Skeletal muscle cell (primary cell): ENCODE data around the gene RILPL1.
"Not testable (repeated sequence)": the region's sequence is repeated elsewhere in the genome, so short reads cannot be mapped to it uniquely, and the experiment has no call there.

Experiments used
- DNase-seq: peaks from one replicate; pipeline ENCODE4 v3.0.0-alpha.2; 2010; ENCODE audit warnings: low read depth
- H3K4me3 ChIP-seq: 2 replicates; pipeline ENCODE4 v1.5.1; 2011; ENCODE audit warnings: low read depth, mild to moderate bottlenecking, control low read depth, low read length, moderate library complexity

The RILPL1 gene

GRCh38 chr12:123499332-123499731, 34.2 kb downstream of the RILPL1 start:
- DNase-seq, result no peak
- no peak overlapping the region for H3K4me3 ChIP-seq

GRCh38 chr12:123498126-123498825, 35.2 kb downstream of the RILPL1 start:
- no peak for DNase-seq
- no peak overlapping the region for H3K4me3 ChIP-seq

- H3K4me3 ChIP-seq, result no peak overlapping the region
- no peak for DNase-seq
These were observed 36.5 kb downstream of the RILPL1 start for GRCh38 chr12:123497065-123497464.

DNA sequence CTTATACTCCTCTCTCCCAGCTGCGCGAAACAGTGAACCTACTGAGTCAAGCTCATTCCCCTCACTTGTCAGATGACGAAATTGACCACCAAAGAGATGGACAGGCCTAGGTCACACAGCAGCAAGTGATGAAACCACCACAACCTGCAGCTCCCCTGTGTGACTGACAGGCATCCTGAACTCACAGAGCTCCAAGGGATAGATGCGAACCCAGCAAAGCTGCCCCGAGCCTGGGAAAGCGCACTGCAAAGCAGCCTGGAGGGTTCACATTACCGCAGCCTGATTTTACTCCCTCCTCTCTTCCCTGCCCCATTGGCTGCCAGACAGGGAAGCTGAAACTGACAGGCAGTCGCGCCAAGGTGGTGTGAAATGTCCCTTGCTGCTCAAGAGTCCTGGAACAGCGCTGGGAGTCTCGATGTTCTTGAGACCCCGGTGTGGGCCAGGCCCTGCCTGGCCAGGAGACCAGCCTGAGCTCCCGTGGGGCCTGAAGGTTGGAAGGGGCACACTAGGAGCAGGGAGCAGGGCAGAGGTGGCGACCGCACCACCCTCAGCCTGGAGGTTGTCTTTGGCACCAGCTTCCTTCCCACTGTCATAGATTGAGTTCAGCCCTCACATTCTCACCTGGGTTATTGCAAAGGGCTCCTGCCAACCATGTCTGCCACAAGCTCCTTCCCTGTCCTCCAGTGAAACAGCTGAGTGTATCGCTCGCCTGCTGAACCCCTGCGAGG, 39.2 kb downstream of the RILPL1 start:
- no peak for DNase-seq

DNA sequence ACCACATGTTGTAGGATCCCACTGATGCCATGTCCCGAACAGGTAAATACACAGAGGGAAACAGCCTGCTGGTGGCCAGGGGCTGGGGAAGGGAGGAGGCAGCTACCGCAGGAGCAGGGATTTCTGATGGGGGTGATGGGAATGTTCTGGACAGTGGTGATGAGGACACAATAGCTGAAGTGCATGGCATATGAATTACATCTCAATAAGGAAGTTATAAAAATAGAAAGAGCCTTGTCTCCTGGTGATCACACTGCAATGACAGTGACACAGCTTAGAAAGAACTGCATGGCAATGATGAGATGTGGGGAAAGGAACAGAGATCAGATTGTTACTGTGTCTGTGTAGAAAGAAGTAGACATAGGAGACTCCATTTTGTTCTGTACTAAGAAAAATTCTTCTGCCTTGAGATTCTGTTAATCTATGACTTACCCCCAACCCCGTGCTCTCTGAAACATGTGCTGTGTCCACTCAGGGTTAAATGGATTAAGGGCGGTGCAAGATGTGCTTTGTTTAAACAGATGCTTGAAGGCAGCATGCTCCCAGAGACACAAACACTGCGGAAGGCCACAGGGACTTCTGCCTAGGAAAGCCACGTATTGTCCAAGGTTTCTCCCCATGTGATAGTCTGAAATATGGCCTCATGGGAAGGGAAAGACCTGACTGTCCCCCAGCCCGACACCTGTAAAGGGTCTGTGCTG, 41.0 kb downstream of the RILPL1 start:
- DNase-seq, H3K4me3 ChIP-seq: not testable (repeated sequence)

More for the DNA sequence above, 39.2 kb downstream of the RILPL1 start:
- no peak overlapping the region for H3K4me3 ChIP-seq

GRCh38 chr12:123491481-123491880, 42.0 kb downstream of the RILPL1 start:
- no peak for DNase-seq
- no peak overlapping the region for H3K4me3 ChIP-seq

DNA sequence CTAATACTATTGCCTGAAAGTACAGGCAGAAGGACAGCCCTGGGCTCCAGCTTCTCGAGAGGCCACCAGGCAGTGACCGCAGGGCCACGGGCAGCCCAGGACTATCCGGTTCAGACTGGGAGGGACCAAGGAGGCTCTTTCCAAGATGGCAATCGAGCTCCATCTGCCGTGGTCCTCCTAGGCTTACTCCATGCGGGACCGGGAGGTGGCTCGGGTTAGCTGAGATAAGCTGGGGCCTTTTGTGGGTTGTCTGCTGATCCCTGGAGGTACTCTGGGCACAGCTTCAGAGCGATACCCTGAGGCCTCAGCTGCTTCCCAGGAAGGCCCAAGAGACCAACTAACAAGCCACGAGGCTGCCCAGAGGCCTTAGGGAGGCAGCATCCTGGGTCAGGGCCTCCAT, 42.5 kb downstream of the RILPL1 start:
- H3K4me3 ChIP-seq, result no peak overlapping the region
- DNase-seq, result no peak

GRCh38 chr12:123490089-123490488, 43.4 kb downstream of the RILPL1 start:
- DNase-seq, result no peak
- no peak overlapping the region for H3K4me3 ChIP-seq

DNA sequence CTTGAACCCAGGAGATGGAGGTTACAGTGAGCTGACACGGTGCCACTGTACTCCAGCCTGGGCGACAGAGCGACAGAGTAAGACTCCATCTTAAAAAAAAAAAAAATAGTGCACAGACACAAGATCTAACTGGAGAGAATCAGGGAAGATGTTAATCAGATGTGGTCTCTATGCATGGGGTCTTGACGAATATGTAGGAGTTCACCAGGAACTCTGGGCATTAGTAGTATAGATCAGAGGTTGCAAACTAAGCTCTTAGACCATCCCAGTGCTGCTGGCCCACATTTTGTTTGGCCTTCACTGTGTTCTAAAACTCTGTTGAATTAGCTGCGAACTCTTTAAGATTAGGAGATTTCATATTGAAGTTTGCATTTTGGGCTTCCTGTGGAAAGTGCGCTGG, 43.9 kb downstream of the RILPL1 start:
- DNase-seq, result no peak
- H3K4me3 ChIP-seq, result no peak overlapping the region

DNA sequence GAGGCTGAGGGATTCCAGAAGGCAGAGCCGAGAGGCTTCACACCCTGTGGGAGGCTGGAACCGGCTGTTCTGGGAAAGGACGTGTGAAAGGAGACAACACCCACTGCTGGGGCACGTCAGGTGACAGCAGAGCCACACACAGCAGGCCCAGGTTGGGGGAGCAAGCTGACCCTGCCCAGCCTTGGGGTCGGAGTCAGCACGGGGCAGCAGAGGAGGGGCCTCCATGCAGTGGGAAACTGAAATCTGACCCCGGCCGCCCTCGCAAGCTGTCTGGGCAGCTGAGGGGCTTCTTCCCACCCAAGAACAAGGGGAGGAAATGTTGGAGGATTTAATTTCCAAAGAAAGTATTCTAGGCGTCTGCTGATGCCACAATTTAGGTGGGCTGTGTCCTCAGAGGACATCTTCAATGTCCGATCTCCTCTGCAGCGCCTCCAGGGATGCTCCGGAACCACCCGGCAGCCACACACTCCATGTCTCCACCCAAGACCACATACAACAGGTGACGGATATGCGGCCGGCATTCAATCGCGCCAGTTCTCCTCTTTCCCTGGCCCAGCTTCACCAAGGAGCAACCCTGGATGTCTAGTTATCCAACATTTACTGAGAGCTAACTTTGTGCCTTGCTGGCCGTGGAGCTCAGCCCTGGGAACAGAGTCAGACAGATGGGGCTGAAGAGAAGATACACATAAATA, 44.8 kb downstream of the RILPL1 start:
- no peak overlapping the region for H3K4me3 ChIP-seq
- DNase-seq, result no peak

- DNase-seq, result no peak
- H3K4me3 ChIP-seq, result no peak overlapping the region
These were observed 46.1 kb downstream of the RILPL1 start for GRCh38 chr12:123487428-123487827.

DNA sequence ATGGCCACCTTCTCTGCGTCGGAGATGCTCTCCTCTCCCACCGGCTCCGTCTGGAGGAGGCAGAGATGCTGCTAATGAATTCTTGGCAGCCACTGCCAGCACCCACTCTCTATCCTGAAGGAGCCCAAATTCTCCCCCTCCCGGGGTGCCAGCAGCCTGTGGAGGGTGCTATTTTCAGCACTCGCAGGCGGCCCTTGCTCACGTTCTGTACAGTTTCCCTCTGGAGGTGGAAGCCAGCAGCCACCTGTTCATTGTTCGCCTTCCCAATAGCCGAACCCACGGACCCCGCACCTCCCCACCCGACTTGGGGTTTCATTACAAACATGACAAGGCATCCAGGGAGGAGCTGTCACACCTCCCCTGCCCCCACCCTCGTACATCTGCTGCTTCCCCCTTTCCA, 47.8 kb downstream of the RILPL1 start:
- no peak overlapping the region for H3K4me3 ChIP-seq
- DNase-seq, result no peak

- DNase-seq, result no peak
These were observed 49.8 kb downstream of the RILPL1 start for GRCh38 chr12:123483602-123484248.

DNA sequence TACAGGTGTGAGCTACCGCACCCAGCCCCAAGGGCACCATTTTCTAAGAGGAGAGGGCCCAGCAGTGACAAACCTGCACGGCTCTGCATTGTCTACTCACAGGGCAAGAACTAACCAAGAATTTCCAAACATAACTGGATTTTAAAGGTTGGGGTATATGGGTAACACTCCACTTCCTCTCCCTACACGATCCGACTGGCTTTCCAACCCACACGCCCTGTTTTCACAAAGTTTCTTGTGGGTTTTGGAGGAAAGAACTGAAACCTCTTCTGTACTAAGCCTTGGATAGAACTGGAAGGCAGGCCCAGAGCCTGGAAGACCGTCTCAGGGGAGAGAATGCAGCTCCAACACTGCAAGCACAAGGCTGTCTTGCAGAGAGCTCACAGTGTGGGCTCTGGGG, 50.6 kb downstream of the RILPL1 start:
- DNase-seq, result no peak

More at GRCh38 chr12:123483602-123484248, 49.8 kb downstream of the RILPL1 start:
- no peak overlapping the region for H3K4me3 ChIP-seq

DNA sequence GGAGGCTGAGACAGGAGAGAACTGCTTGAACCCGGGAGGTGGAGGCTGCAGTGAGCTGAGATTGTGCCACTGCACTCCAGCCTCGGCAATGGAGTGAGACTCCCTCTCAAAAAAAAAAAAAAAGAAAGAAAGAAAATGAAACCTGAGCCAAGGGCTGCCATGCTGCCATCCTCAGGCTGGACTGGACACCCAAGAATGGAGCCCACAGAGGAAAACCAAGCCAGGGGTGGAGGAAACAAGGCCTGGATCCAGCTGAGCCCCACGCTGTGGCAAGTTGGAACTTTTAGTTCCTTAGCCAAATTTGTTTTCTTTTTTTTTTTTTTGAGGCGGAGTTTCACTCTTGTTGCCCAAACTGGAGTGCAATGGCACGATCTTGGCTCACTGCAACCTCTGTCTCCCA, 52.3 kb downstream of the RILPL1 start:
- H3K4me3 ChIP-seq, DNase-seq: not testable (repeated sequence)

More for the DNA sequence above, 50.6 kb downstream of the RILPL1 start:
- H3K4me3 ChIP-seq, result no peak overlapping the region

GRCh38 chr12:123479442-123480180, 53.9 kb downstream of the RILPL1 start:
- no peak overlapping the region for H3K4me3 ChIP-seq
- no peak for DNase-seq

- H3K4me3 ChIP-seq, result no peak overlapping the region
- DNase-seq, result no peak
These were observed 54.8 kb downstream of the RILPL1 start for GRCh38 chr12:123478762-123479161.

GRCh38 chr12:123478069-123478468, 55.5 kb downstream of the RILPL1 start:
- no peak overlapping the region for H3K4me3 ChIP-seq
- DNase-seq, result no peak

- no peak for DNase-seq
- no peak overlapping the region for H3K4me3 ChIP-seq
These were observed 58.2 kb downstream of the RILPL1 start for GRCh38 chr12:123475246-123475703.
